ENCODE measurements around the gene IFNA5. TPM values are rescaled to one million over a fixed set of nuclear protein-coding genes. Genes with fewer than 3 reads are reported as not detected.

IFNA5 gene
- total RNA-seq, 4 donors from 2014 or later, result 0.51 TPM; not detected in 3

DNA sequence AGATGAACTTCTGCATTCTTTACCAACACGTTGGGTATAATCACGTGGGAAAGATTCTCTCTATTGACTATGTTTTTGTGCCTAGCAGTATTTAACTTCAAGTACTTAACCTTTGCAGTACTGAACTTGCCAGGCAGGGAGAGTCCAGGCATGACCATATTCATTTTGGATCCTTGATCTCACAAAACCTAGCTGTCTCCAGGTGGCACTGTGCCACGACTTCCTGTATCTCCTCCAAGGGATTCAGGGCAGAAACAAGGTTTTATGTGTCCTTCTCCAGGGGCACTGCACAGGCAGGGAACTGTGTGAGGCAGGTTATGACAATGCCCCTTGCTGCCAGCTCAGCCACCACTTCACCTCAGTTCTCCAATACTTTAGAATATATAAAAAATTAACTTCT is 11.7 kb upstream of the IFNA5 start:
- TF ChIP-seq, protein P1, sequence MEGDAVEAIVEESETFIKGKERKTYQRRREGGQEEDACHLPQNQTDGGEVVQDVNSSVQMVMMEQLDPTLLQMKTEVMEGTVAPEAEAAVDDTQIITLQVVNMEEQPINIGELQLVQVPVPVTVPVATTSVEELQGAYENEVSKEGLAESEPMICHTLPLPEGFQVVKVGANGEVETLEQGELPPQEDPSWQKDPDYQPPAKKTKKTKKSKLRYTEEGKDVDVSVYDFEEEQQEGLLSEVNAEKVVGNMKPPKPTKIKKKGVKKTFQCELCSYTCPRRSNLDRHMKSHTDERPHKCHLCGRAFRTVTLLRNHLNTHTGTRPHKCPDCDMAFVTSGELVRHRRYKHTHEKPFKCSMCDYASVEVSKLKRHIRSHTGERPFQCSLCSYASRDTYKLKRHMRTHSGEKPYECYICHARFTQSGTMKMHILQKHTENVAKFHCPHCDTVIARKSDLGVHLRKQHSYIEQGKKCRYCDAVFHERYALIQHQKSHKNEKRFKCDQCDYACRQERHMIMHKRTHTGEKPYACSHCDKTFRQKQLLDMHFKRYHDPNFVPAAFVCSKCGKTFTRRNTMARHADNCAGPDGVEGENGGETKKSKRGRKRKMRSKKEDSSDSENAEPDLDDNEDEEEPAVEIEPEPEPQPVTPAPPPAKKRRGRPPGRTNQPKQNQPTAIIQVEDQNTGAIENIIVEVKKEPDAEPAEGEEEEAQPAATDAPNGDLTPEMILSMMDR (IDR thresholded peaks at IDR 0.05; ENCODE audit: low read depth), result no peak

DNA sequence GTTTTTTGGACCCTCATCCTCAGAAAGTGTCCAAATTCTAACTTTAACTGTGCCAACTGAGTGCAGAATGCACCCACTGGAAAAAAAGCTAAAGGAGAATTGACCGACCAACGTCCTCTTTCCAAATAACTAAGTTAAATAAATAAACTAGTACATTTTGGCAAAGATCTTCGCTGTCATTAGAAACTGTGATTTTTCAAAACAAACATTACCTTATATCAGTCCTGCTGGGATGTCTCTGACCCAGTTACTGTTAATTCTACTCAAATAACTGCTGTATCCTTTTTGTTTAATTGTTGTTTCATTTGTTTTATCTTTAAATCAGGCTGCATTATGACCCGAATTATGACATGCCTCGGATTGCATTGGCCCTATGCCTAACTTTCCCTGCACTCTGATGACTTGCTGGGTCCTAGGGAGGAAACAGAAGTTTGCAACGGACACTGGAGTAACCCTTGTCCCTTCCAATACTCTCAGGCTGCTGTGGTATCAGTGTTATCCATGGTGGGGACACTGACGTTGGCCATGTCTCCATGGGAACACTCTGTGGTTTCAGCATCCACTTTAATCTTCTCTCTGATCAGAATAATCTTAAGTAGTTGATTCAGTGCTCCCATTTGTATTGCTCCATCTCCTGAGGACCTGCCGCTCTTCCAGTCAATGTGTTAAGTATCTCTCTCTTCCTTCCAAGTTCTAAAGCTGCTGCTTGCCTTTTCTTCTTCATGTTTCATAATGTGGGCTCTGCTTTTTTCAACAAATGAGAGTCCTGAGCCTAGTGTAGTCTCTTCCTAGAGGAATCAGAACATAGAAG is 11.1 kb upstream of the IFNA5 start:
- TF ChIP-seq, protein P1 (IDR thresholded peaks at IDR 0.05; ENCODE audit: low read depth), result no peak

DNA sequence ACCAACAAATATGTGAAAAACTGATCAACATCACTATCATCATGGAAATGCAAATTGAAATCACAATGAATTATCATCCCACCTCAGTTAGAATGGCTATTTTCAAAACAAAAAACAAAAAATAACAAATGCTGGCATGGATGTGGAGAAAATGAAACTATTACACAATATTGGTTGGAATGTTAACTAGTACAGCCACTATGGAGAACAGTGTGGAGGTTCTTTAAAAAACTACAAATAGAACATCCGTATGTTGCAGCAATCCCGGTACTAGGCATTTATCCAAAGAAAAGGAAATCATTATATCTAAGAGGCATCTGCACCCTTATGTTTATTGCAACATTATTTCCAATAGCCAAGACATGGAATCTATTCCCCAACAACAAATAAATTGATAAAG is 9.0 kb upstream of the IFNA5 start:
- TF ChIP-seq, protein P1 (IDR thresholded peaks at IDR 0.05; ENCODE audit: low read depth), result no peak

DNA sequence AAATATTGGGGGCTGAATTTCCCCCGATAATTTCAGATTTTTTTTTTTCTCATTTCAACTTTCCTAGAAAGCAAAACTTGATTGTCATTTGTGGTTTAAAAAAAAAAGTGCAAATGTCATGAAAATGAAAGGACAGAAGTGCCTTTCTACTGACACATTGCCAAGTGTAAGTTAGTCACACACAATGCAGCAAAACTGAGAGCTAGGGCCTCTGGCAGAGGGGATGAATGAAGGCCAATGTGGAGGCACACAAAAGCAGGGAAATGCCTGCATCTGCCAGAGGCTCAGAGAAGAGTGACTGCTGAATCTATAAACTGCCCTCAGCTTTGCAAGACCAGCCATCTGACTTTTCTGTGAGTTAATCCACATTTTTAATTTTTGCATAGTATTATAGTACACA is 6.8 kb upstream of the IFNA5 start:
- TF ChIP-seq, protein P1 (IDR thresholded peaks at IDR 0.05; ENCODE audit: low read depth), result no peak

DNA sequence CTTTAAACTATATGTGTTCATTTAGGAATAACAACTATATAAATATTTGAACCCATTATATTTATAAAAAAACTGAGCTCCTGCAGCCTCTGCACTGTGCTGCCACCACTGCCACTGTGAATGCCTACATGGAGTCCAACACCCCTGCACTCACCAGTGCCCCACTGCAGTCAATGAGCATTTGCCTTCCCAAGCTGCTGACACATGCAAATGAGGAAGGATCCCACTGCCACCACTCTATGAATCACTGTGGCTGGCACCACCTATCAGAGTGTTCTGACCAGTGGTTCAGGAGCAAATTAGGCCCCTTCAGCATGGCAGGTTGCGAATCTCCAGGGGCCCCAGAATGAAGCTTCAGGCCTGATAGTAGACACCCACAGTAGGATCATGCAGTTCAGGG is 9.1 kb downstream of the IFNA5 start:
- TF ChIP-seq, protein P1 (IDR thresholded peaks at IDR 0.05; ENCODE audit: low read depth), result no peak

DNA sequence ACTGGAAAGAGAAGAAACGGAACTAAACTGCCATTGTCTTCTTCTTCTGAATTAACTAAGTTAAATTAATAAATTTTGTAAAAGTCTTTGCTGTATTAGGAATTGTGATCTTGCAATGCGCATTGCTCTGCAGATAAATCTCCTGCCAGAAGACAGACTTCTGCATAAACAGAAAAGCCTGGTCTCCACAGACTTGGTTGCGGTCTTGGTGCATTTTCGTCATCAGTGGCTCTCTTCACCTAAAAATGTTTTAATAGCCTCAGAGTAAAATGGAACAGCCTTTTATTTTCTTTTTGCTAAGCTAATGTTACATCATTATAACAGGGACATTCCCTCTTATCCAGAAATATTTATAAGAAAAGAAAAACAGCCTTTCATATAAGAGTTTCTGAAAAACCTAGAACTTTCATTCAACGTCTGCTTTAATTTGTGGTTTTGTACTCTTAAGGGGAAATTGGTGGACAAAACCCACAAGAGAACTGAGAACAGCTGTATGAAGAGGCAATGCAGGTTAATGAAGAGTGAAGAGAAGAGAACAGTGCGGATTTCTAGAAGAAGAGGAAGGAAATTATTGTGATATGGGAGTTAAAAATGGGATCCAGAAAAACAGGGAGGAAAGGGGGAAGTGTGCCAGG is 10.1 kb downstream of the IFNA5 start:
- TF ChIP-seq, protein P1 (IDR thresholded peaks at IDR 0.05; ENCODE audit: low read depth), result no peak

DNA sequence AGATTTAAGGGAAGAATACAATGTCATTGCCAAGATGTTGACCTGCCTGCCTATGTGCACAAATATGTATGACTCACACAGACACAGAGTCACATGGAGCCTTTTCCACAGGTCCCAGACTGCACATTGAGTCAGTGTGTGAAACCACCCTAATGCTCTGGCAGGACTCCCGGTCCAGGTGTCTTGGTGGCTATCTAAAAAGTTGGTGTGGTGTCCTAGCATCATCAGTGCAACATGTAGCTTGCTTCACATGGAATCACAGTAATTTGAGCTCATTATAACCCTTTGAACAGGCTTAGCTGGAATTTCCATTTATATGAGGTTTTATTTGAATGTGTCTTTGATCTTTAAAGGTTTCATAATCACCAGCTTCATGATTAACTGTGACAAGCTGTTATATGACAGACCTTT is 10.7 kb downstream of the IFNA5 start:
- TF ChIP-seq, protein P1 (IDR thresholded peaks at IDR 0.05; ENCODE audit: low read depth), result no peak

Data from subcutaneous adipose tissue (tissue), 4 donors.